OCI-LY7 (cell line): ENCODE measurements around the gene CDKL2.

ENCODE experiments used
- CTCF ChIP-seq: fragments of 200-600 bp; sonication (generic); conservative IDR thresholded peaks from 2 replicates; pipeline ENCODE4 v1.5.1; 2014; ENCODE audit warnings: mild to moderate bottlenecking, antibody characterized with exemption, low read length, moderate library complexity, mixed read lengths
- EZH2phosphoT487 ChIP-seq: fragments of 200-600 bp; sonication (generic); IDR thresholded peaks from 2 replicates; pipeline ENCODE4 v1.6.1; 2018; ENCODE audit warnings: low read depth, borderline replicate concordance, mild to moderate bottlenecking, mixed run types, antibody characterized with exemption, low read length, moderate library complexity, mixed read lengths

- no peak for TF ChIP-seq CTCF
- no peak for TF ChIP-seq EZH2phosphoT487
These were observed 48.1 kb upstream of the CDKL2 start for GRCh38 chr4:75678473-75678872.
